VCaP (cell line): Measurements from ENCODE around the gene ARGLU1.

ENCODE experiments used
- H3K27ac ChIP-seq: fragments of 450-650 bp; 2 replicates; pipeline ENCODE4 v1.5.1; 2017
- CTCF ChIP-seq: fragments of 450-650 bp; conservative IDR thresholded peaks from 2 replicates; pipeline ENCODE4 v1.5.1; 2017; ENCODE audit warnings: mild to moderate bottlenecking, moderate library complexity

The ARGLU1 gene

DNA sequence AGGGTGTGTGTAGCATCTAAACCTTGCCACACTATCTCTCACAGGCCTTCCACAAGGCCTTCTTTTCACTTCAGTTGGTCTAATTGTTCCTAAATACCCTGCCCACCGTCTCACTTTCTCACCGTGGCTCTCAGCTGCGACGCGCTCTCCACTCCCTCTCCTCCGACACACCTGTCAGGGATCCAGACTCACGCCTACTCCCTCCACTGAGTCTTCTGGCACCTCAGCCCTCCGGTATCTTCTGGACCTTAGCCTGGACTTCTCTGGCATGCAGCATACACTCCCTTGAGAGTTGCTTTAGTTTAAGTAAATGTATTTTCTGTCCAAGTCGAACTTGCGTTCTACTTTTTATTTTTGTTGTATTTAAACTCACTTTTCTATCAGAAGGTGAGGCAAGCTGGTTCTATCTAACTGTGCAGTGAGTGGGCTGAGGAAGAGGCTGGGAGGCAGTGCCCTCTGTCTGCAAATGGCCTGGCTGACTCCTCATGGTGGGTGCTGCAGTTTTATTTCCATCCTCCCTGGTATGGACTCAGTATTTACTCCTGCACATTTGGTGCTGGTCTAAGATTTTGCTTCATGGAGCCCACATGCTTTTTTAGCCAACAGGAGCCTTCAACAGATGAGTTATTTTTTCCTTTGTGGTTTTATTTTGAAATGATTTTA lies 28.5 kb upstream of the ARGLU1 start:
- no peak overlapping the region for H3K27ac ChIP-seq
- no peak for TF ChIP-seq CTCF

GRCh38 chr13:106595625-106596024 lies 27.7 kb upstream of the ARGLU1 start:
- no peak overlapping the region for H3K27ac ChIP-seq
- TF ChIP-seq CTCF, result no peak

GRCh38 chr13:106594980-106595379 lies 27.0 kb upstream of the ARGLU1 start:
- TF ChIP-seq CTCF, result no peak

GRCh38 chr13:106593132-106593531 lies 25.2 kb upstream of the ARGLU1 start:
- no peak overlapping the region for H3K27ac ChIP-seq
- TF ChIP-seq CTCF, result no peak

More at GRCh38 chr13:106594980-106595379, 27.0 kb upstream of the ARGLU1 start:
- H3K27ac ChIP-seq, result no peak overlapping the region

GRCh38 chr13:106591299-106591698 lies 23.4 kb upstream of the ARGLU1 start:
- H3K27ac ChIP-seq, result no peak overlapping the region

GRCh38 chr13:106589716-106590115 lies 21.8 kb upstream of the ARGLU1 start:
- H3K27ac ChIP-seq, result no peak overlapping the region
- TF ChIP-seq CTCF, result no peak

More at GRCh38 chr13:106591299-106591698, 23.4 kb upstream of the ARGLU1 start:
- no peak for TF ChIP-seq CTCF

DNA sequence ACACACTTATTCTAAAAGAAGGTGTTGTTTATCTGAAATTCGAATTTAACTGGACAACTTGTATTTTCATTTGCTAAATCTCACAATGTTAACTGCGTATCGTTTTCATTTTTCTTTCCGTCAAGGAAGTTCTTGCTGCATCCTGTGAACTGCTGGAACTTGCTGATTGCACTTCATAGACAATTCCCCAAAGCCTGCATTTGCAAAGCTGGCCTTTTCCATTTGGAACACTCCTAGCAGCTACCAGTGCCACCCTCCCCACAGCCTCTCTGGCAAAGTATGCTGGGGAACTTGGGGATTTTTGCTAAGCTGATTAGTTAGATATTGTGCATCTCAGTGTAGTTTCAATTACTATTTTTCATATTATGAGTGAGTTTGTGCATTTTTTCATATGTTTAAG lies 20.4 kb upstream of the ARGLU1 start:
- TF ChIP-seq CTCF, result no peak
- H3K27ac ChIP-seq, result no peak overlapping the region
